Ramos (cell line): Measurements from ENCODE around the gene PTCH1.

Experiments
- in situ Hi-C: fragments of 300-500 bp; cut with MboI; formaldehyde crosslinking; loops from one replicate; pipeline ENCODE4 v1.14.3; 2022; ENCODE audit warnings: low sequenced_read_pairs; ENCODE audit not compliant: unreplicated experiment

The PTCH1 gene

GRCh38 chr9:95420518-95420917, 96.3 kb downstream of the PTCH1 start:
- in situ Hi-C loops, result loop anchor here (10.0 kb wide), 1 partner anchor 64 kb away; no protein-coding TSS in a partner anchor

- in situ Hi-C loops, result no loop called here
Observed at GRCh38 chr9:95419444-95419843, 97.3 kb downstream of the PTCH1 start.

- in situ Hi-C loops, result no loop called here
Observed at GRCh38 chr9:95415158-95415557, 101.6 kb downstream of the PTCH1 start.

- in situ Hi-C loops, result no loop called here
Observed at GRCh38 chr9:95413793-95414192, 103.0 kb downstream of the PTCH1 start.

GRCh38 chr9:95411054-95411892, 105.5 kb downstream of the PTCH1 start:
- in situ Hi-C loops, result no loop called here

GRCh38 chr9:95409650-95410426, 106.9 kb downstream of the PTCH1 start:
- in situ Hi-C loops, result no loop called here

GRCh38 chr9:95407524-95407923, 109.2 kb downstream of the PTCH1 start:
- in situ Hi-C loops, result no loop called here

GRCh38 chr9:95406121-95406520, 110.7 kb downstream of the PTCH1 start:
- in situ Hi-C loops, result no loop called here

- in situ Hi-C loops, result no loop called here
Observed at GRCh38 chr9:95399261-95399660, 117.5 kb downstream of the PTCH1 start.
